NCI-H1694 (cell line): ENCODE results near the gene CALU.

Experiments used
- DNase-seq: peaks from one replicate; lab custom pipeline; 2025; lab: John Stamatoyannopoulos, UW

CALU gene

DNA sequence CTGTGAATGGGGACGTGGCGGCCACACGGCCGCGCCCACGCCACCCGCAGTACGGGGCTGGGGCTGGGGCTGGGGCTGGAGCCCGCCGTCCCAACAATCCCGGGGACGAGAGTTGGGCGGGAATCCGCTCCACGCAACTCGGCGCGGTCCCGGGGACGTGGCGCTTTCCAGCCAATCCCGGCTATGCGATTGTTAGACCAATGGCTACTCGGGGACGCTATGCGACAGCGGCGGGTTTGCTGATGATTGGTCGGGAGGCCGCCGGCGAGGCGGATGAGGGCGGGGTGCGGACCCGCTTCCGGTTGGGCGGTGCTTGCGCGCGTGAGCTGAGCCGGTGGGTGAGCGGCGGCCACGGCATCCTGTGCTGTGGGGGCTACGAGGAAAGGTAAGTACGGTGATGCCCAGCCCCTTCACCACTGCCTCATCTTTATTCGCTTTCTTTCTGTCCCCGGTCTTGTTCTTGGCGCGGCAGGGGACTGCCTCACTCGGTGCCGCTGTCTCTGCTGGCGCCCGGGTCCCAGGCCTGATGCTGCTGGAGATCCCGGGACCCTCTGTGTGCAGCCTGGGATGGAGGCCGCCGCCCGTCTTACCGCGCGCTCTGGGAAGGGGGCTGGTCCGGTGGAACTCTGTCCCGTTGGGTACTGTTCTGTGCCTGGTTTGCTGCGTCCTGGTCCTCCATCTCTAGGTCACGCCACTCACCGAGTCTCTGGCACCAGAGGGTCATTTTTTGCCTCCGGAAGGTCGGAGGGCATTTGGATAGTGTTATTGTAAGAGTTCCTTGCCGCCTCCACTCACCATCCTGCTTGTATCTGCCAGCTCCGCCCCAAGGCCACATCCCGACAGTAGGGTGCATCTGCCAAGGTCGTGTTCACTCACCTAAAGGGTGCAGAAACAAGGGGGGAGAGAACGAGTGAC is at the start of gene CALU:
TSS of gene CALU (plus strand) at position 312 of the 915 bp plus-strand sequence. CDS start 9,225 bp downstream, outside the sequence.
- DNase-seq = peak; percentile 95

DNA sequence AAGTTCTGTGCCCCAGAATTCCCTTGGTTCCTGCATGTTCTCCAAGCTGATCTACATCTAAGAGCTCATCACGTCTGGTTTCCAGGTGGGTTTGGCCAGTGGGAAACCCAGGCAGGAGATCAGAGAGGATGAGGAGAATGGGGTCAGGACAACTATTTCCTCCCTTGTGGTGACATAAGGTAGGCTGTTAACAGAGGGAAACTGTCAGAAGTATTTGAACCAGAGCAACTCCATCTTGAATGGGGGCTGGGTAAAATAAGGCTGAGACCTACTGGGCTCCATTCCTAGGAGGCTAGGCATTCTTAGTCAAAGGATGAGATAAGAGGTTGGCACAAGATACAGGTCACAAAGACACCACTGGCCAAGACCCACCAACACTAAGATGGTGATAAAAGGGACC is 47.9 kb upstream of the CALU start:
- no peak for DNase-seq

DNA sequence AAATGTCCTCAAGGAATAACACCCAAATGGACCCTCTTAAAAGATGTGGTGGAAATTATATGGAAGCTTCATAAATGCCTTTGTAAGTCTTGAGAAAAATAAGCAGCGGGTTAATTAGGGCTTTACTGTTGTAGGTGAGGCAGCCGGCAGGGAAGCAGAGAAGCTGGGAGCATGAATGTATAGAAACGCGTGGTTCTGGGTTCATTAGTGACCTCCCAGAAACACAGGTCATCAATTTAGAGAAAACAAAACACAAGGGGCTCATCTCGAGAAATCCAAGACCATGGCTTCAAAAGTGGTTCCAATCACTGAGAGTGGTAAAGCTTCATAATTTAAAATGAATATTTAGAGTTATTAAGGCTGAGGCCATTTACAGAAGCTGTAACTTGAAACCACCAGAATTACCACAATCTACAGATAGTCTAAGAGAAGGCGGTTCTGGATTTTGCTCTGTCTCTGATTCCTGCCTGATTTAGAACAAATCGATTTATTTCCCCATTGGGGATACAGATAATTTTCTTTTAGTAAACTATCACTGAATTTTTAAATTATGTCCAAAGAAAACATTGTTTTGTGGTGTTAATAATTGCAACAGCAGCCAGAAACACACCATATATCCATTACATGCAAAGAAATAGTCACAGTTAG is 46.4 kb upstream of the CALU start:
- DNase-seq = no peak

DNA sequence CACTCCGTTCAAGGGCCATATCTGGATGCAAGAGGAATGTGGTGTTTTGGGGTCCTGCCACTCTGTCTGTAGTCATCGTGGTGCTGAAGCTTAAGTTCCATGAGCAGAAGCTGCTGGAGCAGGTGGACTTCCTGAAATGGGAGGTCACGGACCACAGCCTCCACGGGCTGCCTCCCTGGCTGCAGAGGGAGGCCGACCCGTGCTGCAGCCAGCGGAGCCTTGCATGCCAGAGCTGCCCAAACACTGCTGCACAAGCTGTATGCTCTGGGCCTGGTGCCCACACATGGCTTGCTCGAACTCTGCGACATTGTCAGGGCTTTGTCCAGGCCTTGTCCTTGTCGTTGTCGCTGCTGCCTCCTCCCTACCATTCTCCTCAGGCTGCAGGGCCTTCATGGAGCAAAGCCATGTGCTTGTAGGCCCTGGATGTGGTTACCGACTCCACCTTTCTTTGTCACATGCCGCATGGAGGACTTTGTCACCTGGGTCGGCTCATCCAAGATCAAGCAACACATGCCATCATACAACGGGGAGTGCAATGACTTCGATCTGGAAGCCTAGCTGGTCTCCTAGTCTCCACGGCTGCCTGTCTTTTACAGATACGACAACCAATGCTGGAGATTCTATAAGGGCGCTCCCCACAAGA is 45.7 kb upstream of the CALU start:
- DNase-seq = no peak

DNA sequence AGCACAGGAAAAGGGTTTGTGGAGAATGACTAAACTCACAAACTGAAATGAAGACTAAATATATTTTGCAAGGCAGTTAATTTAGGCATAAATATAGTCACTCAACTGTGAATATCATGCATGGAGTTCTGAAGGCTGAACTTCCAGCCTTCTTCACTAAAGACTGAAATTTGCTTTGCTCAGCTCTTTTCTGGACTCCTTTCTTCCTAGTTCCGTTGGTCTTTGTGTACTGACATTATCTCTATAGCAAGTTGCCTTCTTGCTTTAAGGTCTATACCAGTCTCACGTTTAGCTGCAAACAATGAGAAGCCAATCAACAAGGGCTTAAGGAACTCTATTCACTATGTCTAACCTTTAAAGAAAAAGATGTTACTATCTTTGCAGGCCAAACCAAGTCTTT is 44.4 kb upstream of the CALU start:
- DNase-seq = no peak

DNA sequence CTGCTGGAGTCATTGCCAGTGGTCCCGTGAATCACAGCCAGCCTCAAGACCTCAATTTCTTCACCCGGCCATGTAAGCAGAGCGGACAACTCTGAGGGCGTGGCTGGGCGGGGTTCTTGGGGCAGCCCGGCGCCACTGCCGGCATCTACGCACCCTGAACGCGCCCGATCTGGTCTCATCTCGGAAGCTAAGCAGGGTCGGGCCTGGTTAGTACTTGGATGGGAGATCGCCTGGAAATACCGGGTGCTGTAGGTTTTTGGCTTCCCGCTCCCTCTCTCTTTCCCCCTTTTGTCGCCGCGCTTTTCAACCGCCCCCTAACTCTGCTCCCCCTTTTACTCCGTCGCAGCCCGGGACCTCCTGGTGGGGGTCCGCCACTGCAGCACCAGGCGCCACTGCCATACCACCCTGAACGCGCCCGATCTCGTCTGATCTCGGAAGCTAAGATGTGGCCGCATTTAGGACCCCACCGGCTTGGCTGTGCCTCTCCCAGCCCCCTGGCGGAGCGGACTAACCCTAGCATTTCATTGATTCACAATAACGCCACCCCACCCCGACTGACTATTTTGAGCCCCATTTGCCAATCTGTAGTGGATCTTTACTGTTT is 41.8 kb upstream of the CALU start:
- DNase-seq = no peak

DNA sequence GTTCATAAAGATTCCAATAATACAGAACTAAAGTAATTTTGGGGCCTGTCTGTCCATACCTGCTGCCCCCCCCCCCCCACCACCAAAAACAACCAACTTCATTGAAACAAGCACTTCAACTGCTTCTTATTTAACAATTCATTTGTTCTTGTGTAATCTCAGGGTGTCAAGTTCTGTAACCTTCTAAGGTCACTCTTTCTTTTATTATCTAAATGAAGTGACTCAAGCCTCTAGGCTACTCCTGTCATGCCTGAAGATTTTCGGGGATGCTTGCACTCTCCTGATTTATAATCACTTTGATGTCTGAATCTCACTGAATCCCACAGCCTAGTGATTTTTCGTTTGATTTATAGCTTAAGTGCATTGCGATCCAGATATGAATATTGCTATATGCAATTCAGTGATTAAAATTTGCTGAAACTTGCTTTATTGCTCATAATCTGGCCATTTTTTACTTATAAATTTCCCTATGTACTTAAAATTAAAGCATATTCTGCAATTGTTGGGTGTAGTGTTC is 39.9 kb upstream of the CALU start:
- no peak for DNase-seq

DNA sequence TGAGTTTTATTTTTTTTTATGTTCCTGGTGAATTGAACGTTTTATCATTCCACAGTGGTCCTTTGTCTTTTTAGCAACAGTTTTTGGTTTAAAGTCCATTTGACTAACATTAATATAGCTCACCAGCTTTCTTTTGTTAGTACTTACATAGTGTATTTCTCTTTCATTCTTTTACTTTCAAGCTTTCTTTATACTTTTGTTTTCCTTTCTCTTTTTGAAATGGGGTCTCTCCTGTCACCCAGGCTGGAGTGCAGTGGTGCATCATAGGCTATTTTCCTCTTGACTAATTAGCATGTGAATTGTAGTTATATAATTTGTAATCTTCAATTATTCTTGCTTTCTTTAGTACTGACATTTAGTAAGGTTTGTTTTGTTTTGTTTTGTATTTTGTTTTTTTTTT is 39.3 kb upstream of the CALU start:
- DNase-seq = no peak

DNA sequence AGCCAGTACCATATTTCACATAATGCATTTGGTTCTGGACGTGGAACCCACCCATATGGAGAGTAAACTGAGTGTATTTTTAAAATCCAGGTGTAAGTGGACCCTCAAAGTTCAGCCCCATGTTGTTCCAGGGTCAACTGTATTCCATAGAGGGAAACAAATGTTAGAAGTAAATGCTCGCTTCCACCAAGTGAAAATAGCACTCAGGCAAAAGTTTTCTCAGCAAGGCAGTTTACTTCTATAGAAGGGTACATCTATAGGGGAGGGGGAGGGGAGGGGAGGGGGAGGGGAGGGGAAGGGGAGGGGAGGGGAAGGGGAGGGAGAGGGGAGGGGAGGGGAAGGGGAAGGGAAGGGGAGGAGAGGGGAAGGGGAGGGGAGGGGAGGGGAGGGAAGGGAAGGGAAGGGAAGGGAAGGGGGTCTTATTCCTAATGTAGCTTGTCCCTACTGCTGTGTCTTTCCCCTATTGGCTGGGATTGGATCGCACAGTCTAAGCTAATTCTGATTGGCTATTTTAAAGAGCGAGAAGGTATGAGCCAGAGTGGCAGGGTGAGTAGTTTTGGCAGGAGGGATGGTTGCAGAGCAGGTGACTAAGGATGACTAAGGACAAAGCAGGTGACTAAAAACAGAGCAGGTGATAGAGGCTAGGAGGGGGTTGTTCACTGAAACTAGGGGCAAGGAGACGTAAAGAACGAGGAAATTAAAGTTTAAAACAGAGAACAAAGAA is 37.9 kb upstream of the CALU start:
- DNase-seq = no peak

DNA sequence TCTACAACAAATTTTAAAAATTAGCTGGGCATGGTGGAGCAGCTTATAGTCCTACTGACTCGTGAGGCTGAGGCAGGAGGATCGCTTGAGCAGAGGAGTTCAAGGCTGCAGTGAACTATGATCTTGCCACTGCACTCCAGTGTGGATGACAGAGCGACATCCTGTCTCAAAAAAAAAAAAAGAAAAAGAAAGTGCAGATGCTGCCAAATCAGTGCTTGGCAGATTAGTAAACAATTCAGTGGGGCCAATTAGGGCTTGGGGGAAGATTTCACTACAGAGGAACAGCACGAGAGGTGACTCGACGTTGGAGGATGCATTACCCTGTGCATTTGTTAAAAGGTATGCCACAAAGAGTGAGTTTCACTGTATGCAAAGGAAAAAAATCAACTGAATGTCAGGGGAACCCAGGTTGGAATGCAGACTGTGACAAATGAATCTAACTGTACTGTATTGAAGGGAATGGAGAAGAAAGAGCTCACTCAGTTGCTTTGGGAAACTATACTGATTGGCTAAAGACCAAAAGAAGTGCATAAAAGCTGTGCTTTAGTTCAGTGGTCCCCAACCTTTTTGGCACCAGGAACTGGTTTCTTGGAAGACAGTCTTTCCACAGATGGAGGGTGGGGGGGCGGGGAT is 35.4 kb upstream of the CALU start:
- DNase-seq = no peak

DNA sequence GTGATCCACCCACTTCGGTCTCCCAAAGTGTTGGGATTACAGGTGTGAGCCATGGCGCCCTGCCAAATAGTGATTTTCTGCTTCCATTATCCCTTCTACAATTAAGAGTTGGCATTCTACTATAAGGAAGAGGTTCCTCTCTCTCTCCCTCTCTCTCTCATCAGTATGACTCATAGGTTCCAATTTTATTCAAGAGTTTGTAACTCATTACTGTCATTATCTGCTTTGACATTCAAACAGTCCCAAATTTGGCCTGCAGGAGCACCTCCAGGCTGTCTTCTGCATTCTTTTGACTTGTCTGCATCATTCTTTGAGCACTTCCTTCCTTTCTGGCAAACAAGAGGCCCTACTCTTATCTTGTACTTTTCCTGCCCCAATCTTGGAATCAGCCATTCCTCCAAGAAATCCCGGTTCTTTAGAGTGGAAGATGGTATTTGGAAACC is 33.2 kb upstream of the CALU start:
- DNase-seq = no peak

DNA sequence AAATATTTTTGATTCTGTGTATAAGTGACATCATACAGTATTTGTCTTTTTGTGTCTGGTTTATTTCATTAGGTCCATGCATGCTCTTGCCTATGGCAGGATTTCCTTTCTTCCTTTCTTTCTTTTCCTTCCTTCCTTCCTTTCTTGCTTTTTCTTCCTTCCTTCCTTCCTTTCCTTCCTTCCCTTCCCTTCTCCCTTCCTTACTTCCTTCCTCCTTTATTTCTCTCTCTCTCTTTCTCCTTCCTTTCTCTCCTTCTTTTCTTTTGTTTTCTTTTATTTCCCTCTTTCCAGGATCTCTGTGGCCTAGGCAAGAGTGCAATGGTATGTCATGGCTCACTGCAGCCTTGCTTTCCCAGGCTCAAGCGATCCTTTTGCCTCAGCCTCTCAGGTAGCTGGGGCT is 31.4 kb upstream of the CALU start:
- no peak for DNase-seq

DNA sequence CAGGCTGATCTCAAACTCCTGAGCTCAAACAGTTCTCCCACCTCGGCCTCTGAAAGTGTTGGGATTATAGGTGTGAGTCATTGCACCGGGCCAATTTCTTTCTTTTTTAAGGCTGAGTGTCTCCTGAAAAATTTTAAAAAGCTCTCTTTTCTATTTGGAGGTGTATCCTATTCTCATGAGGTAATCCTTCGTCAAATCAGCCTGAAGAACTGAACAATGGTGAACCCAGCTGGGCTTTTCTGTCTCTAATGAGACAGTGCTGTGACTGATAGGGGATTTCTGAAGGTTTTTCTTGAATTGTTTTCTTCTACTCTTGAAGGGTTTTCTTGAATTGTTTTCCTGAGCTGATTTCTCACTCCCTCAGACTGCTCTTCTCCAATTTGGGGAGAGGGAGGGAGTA is 30.9 kb upstream of the CALU start:
- DNase-seq = no peak

DNA sequence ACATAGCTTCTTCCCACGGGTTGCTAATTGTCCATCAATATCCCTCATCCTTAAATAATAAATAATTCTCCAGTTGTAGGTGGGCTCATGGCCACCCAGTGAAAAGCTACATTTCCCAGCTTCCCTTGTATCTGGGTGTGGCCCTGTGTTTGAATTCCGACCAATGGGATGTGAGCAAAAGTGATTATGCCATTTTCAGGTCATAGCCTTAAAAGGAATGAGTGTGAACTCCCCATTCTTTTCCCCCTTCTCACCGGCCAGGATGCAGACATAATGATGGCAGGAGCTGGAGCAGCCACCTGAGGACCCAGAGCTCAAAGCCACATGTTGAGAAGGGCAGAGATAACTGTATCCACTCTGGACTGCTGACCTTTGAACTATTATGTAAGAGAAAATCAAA is 30.3 kb upstream of the CALU start:
- DNase-seq = no peak

DNA sequence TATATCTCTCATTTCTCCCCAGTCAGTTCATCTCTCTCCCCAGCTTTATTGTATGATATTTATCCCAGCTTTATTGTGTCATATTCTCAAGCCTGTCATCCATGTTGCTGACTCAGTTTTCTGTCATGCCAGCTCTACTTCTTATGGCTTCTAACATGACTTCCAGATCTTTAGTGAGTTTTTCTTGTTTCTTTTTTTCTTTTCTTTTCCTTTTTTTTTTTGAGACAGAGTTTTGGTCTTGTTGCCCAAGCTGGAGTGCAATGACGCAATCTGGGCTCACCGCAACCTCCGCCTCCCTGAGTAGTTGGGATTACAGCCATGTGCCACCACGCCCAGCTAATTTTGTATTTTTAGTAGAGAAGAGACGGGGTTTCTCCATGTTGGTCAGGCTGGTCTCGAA is 28.7 kb upstream of the CALU start:
- no peak for DNase-seq

DNA sequence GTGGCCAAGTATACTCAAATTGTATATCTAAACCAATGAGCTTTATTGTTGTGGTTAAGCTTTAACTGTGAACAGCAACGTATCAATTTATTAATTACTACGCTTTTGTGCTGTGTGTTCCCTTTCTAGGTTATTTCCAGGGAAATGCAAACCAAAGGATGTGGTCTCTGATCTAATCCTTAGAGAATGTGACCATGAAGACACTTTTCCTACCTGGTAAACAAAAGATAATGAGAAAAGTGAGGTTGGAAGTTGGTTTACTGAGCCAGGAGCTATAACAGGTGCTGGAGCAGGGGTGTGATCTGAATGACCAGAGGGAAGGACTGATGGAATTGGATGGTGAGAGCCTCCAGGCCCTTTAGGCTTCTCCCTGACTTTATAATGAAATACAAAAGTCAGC is 25.4 kb upstream of the CALU start:
- no peak for DNase-seq

DNA sequence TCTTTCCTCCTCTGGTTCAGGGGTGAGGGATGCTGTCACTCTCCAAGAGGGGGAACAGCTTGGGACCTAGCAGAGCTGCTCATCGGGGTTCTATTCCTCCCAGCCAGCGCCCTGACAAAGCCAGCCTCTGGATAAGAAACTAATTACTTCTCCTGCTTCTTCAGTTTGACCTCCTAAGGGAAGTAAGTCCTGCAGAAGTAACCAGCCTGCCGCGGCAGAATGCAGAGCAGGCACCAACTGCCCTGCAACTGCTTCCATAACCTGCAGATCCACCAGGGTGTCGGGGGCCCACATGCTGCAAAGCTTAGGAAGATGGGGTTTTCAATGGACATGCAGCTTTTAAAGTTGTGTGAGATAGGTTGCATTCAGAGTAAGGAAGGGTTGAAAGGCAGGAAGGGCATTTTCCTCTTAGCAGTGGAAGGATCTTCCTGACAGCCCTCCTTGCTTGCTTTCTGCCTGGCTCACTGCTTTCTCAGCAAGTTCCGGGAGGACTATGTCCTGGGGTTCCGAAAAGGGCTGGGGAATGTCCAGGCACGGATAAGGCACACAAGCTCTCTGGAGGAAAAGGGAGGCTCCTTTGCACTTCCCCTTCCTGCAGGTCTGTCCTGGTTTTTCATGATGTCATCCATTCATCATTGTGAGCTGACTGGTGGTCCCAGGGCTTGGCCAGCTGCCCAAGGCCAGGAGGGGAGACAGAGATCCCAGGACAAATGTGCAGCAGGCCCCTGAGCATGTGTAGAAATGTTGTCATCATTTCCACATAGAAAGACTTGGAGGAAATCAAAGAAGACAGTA is 24.3 kb upstream of the CALU start:
- no peak for DNase-seq

DNA sequence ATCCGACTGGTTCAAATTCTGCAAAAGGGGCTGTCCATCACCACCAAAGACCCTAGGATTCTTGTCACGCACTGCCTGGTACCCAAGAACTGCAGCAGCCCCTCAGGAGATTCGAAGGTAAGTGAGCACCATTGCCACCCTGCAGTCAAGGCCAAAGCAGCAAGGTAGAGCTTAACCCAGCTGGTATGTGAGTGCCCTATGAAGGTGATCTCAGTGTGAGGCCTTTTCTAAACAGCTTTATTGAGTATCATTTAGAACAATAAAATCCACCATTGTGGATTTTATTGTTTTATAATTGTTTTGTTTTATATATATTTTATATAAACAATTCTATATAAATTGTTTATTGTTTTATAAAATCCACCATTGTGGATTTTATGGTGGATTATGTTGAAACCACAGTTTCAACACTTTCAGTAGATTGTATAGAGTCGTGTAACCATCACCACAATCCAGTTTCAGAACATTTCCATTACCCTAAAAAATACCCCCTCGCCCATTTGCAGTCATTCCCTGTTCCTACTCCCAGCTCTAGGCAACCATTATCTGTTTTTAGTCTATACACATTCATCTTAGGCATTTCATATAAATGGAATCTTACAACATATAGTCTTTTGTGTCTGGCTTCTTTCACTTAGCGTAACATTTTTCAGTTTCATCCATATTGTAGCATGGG is 20.1 kb upstream of the CALU start:
- DNase-seq = no peak

DNA sequence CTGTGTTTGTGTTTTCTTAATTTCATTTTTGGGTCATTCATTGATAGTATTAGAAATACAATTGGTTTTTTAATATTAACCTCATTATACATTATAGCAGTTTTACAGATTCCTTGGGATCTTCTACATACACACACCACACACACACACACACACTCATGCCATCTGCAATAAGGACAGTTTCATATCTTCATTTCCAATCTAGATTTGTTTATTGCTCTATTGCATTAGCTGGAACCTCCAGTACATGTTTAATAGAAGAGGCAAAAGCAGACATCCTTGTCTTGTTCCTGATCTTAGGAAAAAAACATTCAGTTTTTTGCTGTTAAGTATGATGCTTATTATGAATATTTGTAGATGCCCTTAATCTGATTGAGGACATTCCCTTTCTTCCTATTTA is 17.8 kb upstream of the CALU start:
- no peak for DNase-seq

DNA sequence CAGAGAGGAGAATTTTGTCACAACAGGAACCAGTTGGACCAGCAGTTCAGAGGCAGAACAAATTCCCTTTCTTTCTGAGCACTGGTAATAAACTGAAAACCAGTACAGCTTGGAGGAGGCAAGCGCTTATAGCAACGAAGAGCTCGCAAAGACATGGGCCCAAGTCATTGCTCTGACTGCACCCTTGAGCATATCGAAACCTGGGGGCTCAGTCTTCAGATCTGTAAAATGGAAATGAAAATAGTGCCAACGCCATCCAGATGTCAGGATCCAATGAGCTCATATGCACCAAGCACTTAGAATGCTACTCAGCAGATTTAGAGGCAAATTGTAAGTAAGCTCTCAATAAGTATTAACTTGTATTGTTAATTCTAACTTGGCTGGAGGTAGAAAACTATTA is 14.4 kb upstream of the CALU start:
- no peak for DNase-seq
